Testis (tissue), 2 donors: Measurements from ENCODE around the gene TARDBP.

ENCODE experiments used
- CTCF ChIP-seq, 3 experiments: fragments of 450-650 bp in 2 of 3; fragments of 200-600 bp in 1 of 3; sonication (generic) in 1 of 3; IDR thresholded peaks; one replicate each; pipeline ENCODE4 v1.5.1; 2016 to 2019; ENCODE audit warnings: antibody characterized with exemption in 3 of 3, mild to moderate bottlenecking in 2 of 3, moderate library complexity in 1 of 3
- POLR2A ChIP-seq: fragments of 450-650 bp; IDR thresholded peaks from one replicate; pipeline ENCODE4 v1.6.1; 2017; ENCODE audit warnings: antibody characterized with exemption, mild to moderate bottlenecking, moderate library complexity

- TF ChIP-seq CTCF (IDR thresholded peaks at IDR 0.05), result no peak
- no peak for TF ChIP-seq POLR2A
Observed at GRCh38 chr1:11031624-11032262, 19.3 kb downstream of the TARDBP start.
